Effector memory CD8-positive, alpha-beta T cell (primary cell): ENCODE measurements around the gene RBM19.

ENCODE experiments used
- ATAC-seq: fragments of 150-1000 bp; cut with Tn5 transposase; replicated peaks from 2 replicates; pipeline ENCODE4 v1.10.0; 2021; ENCODE audit warnings: mild to moderate bottlenecking, moderate library complexity
- DNase-seq, 3 experiments: peaks; one replicate each; pipeline ENCODE4 v3.0.0; 2021
- H3K27ac Mint-ChIP-seq, 2 donors: one replicate each; pipeline ENCODE4 v1.8.0; 2022; ENCODE audit warnings: mild to moderate bottlenecking in 2 of 2, mixed read lengths in 2 of 2, moderate library complexity in 2 of 2
- H3K27me3 Mint-ChIP-seq, 2 donors: one replicate each; pipeline ENCODE4 v1.8.0; 2022; ENCODE audit warnings: mixed read lengths in 2 of 2
- H3K36me3 Mint-ChIP-seq: one replicate; pipeline ENCODE4 v1.8.0; 2022; ENCODE audit warnings: mild to moderate bottlenecking, moderate library complexity, mixed read lengths; ENCODE audit not compliant: insufficient read depth
- H3K4me1 Mint-ChIP-seq, 2 donors: one replicate each; pipeline ENCODE4 v1.8.0; 2022; ENCODE audit warnings: low read depth in 2 of 2, mixed read lengths in 2 of 2
- H3K4me3 Mint-ChIP-seq, 2 donors: one replicate each; pipeline ENCODE4 v1.8.0; 2022; ENCODE audit warnings: mild to moderate bottlenecking in 2 of 2, mixed read lengths in 2 of 2, moderate library complexity in 2 of 2
- H3K9me3 Mint-ChIP-seq, 2 donors: one replicate each; pipeline ENCODE4 v1.8.0; 2022; ENCODE audit warnings: mixed read lengths in 2 of 2

Gene RBM19

GRCh38 chr12:113778432-113779132 is 187.5 kb downstream of the RBM19 start:
- no peak for ATAC-seq
- DNase-seq: no peak
- peaks cover 2% of the 10 kb centered on the region for H3K36me3 Mint-ChIP-seq

GRCh38 chr12:113777751-113778150 is 188.4 kb downstream of the RBM19 start:
- Mint-ChIP-seq H3K4me1 (no peaks in the 10 kb centered on the region), H3K27me3 (peaks cover 31 to 82% of the 10 kb centered on the region in 2 donors), H3K4me3 (no peak overlapping the region), H3K36me3 (peaks cover 2% of the 10 kb centered on the region), H3K27ac (no peak overlapping the region), H3K9me3 (peaks cover 2 to 13% of the 10 kb centered on the region in 2 donors)
- DNase-seq (no peak), ATAC-seq (no peak)

More at GRCh38 chr12:113778432-113779132, 187.5 kb downstream of the RBM19 start:
- peaks cover 39 to 90% of the 10 kb centered on the region in 2 donors for H3K27me3 Mint-ChIP-seq
- no peaks in the 10 kb centered on the region for H3K4me1 Mint-ChIP-seq
- H3K4me3 Mint-ChIP-seq: no peak overlapping the region
- H3K27ac Mint-ChIP-seq: no peak overlapping the region
- H3K9me3 Mint-ChIP-seq: peaks cover 2 to 13% of the 10 kb centered on the region in 2 donors

GRCh38 chr12:113776536-113776935 is 189.6 kb downstream of the RBM19 start:
- no peak for ATAC-seq
- H3K9me3 Mint-ChIP-seq: peaks cover 2 to 13% of the 10 kb centered on the region in 2 donors
- H3K27me3 Mint-ChIP-seq: peaks cover 25 to 71% of the 10 kb centered on the region in 2 donors
- no peaks in the 10 kb centered on the region for H3K4me1 Mint-ChIP-seq
- no peak overlapping the region for H3K4me3 Mint-ChIP-seq
- DNase-seq: no peak
- peaks cover 2% of the 10 kb centered on the region for H3K36me3 Mint-ChIP-seq
- no peak overlapping the region for H3K27ac Mint-ChIP-seq

GRCh38 chr12:113774526-113774925 is 191.6 kb downstream of the RBM19 start:
- no peak for ATAC-seq

GRCh38 chr12:113772505-113773030 is 193.6 kb downstream of the RBM19 start:
- Mint-ChIP-seq H3K36me3 (peaks cover 2% of the 10 kb centered on the region), H3K27me3 (peaks cover 0 to 42% of the 10 kb centered on the region in 2 donors), H3K27ac (no peak overlapping the region), H3K9me3 (no peaks in the 10 kb centered on the region), H3K4me1 (no peaks in the 10 kb centered on the region), H3K4me3 (no peak overlapping the region)
- no peak for DNase-seq
- no peak for ATAC-seq

More at GRCh38 chr12:113774526-113774925, 191.6 kb downstream of the RBM19 start:
- Mint-ChIP-seq H3K27ac (no peak overlapping the region), H3K27me3 (peaks cover 9 to 54% of the 10 kb centered on the region in 2 donors), H3K4me1 (no peaks in the 10 kb centered on the region), H3K9me3 (peaks cover 0 to 5% of the 10 kb centered on the region in 2 donors), H3K4me3 (no peak overlapping the region), H3K36me3 (peaks cover 2% of the 10 kb centered on the region)
- DNase-seq: no peak

- Mint-ChIP-seq H3K4me3 (no peak overlapping the region), H3K27ac (no peak overlapping the region), H3K27me3 (peaks cover 5 to 21% of the 10 kb centered on the region in 2 donors), H3K9me3 (peaks cover 4 to 6% of the 10 kb centered on the region in 2 donors), H3K4me1 (no peaks in the 10 kb centered on the region), H3K36me3 (no peaks in the 10 kb centered on the region)
- ATAC-seq (no peak), DNase-seq (no peak)
Observed at GRCh38 chr12:113770389-113770865, 195.7 kb downstream of the RBM19 start.

GRCh38 chr12:113769305-113769704 is 196.8 kb downstream of the RBM19 start:
- Mint-ChIP-seq H3K36me3 (no peaks in the 10 kb centered on the region), H3K27me3 (peaks cover 8 to 10% of the 10 kb centered on the region in 2 donors), H3K9me3 (peaks cover 7 to 9% of the 10 kb centered on the region in 2 donors), H3K4me3 (no peak overlapping the region), H3K4me1 (no peaks in the 10 kb centered on the region), H3K27ac (no peak overlapping the region)
- DNase-seq (no peak), ATAC-seq (no peak)

GRCh38 chr12:113768850-113769249 is 197.3 kb downstream of the RBM19 start:
- peaks cover 8 to 10% of the 10 kb centered on the region in 2 donors for H3K27me3 Mint-ChIP-seq
- H3K4me3 Mint-ChIP-seq: no peak overlapping the region
- H3K9me3 Mint-ChIP-seq: peaks cover 7 to 9% of the 10 kb centered on the region in 2 donors
- no peak overlapping the region for H3K27ac Mint-ChIP-seq
- no peak for ATAC-seq
- DNase-seq: no peak
- no peaks in the 10 kb centered on the region for H3K4me1 Mint-ChIP-seq
- no peaks in the 10 kb centered on the region for H3K36me3 Mint-ChIP-seq

GRCh38 chr12:113766879-113767878 is 198.9 kb downstream of the RBM19 start:
- Mint-ChIP-seq H3K27ac (no peak overlapping the region), H3K4me1 (no peaks in the 10 kb centered on the region), H3K9me3 (peaks cover 7 to 9% of the 10 kb centered on the region in 2 donors), H3K4me3 (no peak overlapping the region), H3K36me3 (no peaks in the 10 kb centered on the region), H3K27me3 (peaks cover 21 to 24% of the 10 kb centered on the region in 2 donors)
- no peak for ATAC-seq
- DNase-seq: no peak
